Activated CD4-positive, CD25-positive, alpha-beta regulatory T cell treated with anti-CD3 and anti-CD28 coated beads, Interleukin-2, amount 50 U/mL, for 24 hours (primary cell): ENCODE data around the gene TLE1.

Experiments used
- ATAC-seq, 2 donors: fragments of 150-1000 bp; cut with Tn5 transposase; one replicate each; pipeline ENCODE4 v1.10.0; 2021; ENCODE audit warnings: mild to moderate bottlenecking in 1 of 2, moderate library complexity in 1 of 2

The TLE1 gene

GRCh38 chr9:81686614-81687520 is 2.5 kb downstream of the TLE1 start:
- no peak for ATAC-seq

GRCh38 chr9:81685763-81686613 is 3.4 kb downstream of the TLE1 start:
- ATAC-seq = no peak

- no peak for ATAC-seq
Measured at GRCh38 chr9:81684635-81685034, 4.7 kb downstream of the TLE1 start.

- ATAC-seq = no peak
Measured at GRCh38 chr9:81683704-81684103, 5.6 kb downstream of the TLE1 start.

GRCh38 chr9:81683238-81683637 is 6.1 kb downstream of the TLE1 start:
- ATAC-seq = no peak

- ATAC-seq = no peak
Measured at GRCh38 chr9:81682797-81683196, 6.5 kb downstream of the TLE1 start.

GRCh38 chr9:81682177-81682576 is 7.2 kb downstream of the TLE1 start:
- ATAC-seq = no peak

- ATAC-seq = no peak
Measured at GRCh38 chr9:81680506-81680905, 8.8 kb downstream of the TLE1 start.

- ATAC-seq = no peak
Measured at GRCh38 chr9:81680006-81680405, 9.3 kb downstream of the TLE1 start.

GRCh38 chr9:81678088-81678487 is 11.3 kb downstream of the TLE1 start:
- no peak for ATAC-seq

- ATAC-seq = no peak
Measured at GRCh38 chr9:81676395-81676794, 13.0 kb downstream of the TLE1 start.

GRCh38 chr9:81673310-81673709 is 16.0 kb downstream of the TLE1 start:
- ATAC-seq = no peak

- ATAC-seq = no peak
Measured at GRCh38 chr9:81671880-81672280, 17.5 kb downstream of the TLE1 start.

GRCh38 chr9:81669866-81670265 is 19.5 kb downstream of the TLE1 start:
- ATAC-seq = no peak

GRCh38 chr9:81669041-81669651 is 20.2 kb downstream of the TLE1 start:
- no peak for ATAC-seq

- ATAC-seq = no peak
Measured at GRCh38 chr9:81666123-81666522, 23.2 kb downstream of the TLE1 start.

GRCh38 chr9:81665322-81665871 is 23.9 kb downstream of the TLE1 start:
- no peak for ATAC-seq

GRCh38 chr9:81664638-81665222 is 24.6 kb downstream of the TLE1 start:
- no peak for ATAC-seq

GRCh38 chr9:81661339-81661738 is 28.0 kb downstream of the TLE1 start:
- no peak for ATAC-seq

GRCh38 chr9:81656871-81657337 is 32.4 kb downstream of the TLE1 start:
- ATAC-seq = no peak

- peak in 1 of 2 donors; percentile 41 for ATAC-seq
Measured at GRCh38 chr9:81656004-81656403, 33.3 kb downstream of the TLE1 start.

GRCh38 chr9:81653240-81653639 is 36.1 kb downstream of the TLE1 start:
- no peak for ATAC-seq
